Activated CD4-positive, alpha-beta T cell treated with anti-CD3 and anti-CD28 coated beads, Interleukin-2, amount 10 ng/mL, durations not matched to agents 24 days and 14 days (primary cell): ENCODE measurements around the gene NLK. TPM values are rescaled to one million over a fixed set of nuclear protein-coding genes. Genes with fewer than 3 reads are reported as not detected.
"Not testable (repeated sequence)": the region's sequence is repeated elsewhere in the genome, so short reads cannot be mapped to it uniquely, and the experiment has no call there.

ENCODE experiments used
- DNase-seq: peaks from one replicate; pipeline ENCODE4 v3.0.0; 2022
- H3K27ac Mint-ChIP-seq: one replicate; pipeline ENCODE4 v1.8.0; 2022; ENCODE audit warnings: mild to moderate bottlenecking, mixed read lengths
- H3K27me3 Mint-ChIP-seq: one replicate; pipeline ENCODE4 v1.8.0; 2022; ENCODE audit warnings: mixed read lengths
- H3K36me3 Mint-ChIP-seq: one replicate; pipeline ENCODE4 v1.8.0; 2022; ENCODE audit warnings: low read depth, mild to moderate bottlenecking, mixed read lengths
- H3K4me1 Mint-ChIP-seq: one replicate; pipeline ENCODE4 v1.8.0; 2021; ENCODE audit warnings: mixed read lengths
- H3K4me3 Mint-ChIP-seq: one replicate; pipeline ENCODE4 v1.8.0; 2022; ENCODE audit warnings: mild to moderate bottlenecking, moderate library complexity, mixed read lengths
- H3K9me3 Mint-ChIP-seq: one replicate; pipeline ENCODE4 v1.8.0; 2021; ENCODE audit warnings: mixed read lengths
- intact Hi-C: fragments of 100-400 bp; cut with micrococcal nuclease; formaldehyde crosslinking; loops from one replicate; pipeline ENCODE4 v1.15.1; 2023
- total RNA-seq: library from RNA; stranded (reverse); gene quantifications from 2 replicates; pipeline ENCODE4 v1.2.3, GENCODE V29; 2022

NLK gene
- total RNA-seq, 1 donor from 2014 or later, result 12.0 TPM

- no peak overlapping the region for H3K4me3 Mint-ChIP-seq
- H3K27ac Mint-ChIP-seq, result no peak overlapping the region
- no peak for DNase-seq
- peaks cover 18% of the 10 kb centered on the region for H3K4me1 Mint-ChIP-seq
- no peaks in the 10 kb centered on the region for H3K9me3 Mint-ChIP-seq
- intact Hi-C loops, result loop anchor here (5.0 to 10.0 kb wide), 2 partner anchors 96 to 123 kb away; no protein-coding TSS in a partner anchor
- peaks cover 27% of the 10 kb centered on the region for H3K36me3 Mint-ChIP-seq
- no peaks in the 10 kb centered on the region for H3K27me3 Mint-ChIP-seq
Measured at GRCh38 chr17:28170771-28171170, 128.3 kb downstream of the NLK start.

GRCh38 chr17:28173031-28173561 is 130.6 kb downstream of the NLK start:
- Mint-ChIP-seq H3K4me3 (no peak overlapping the region), H3K9me3 (no peaks in the 10 kb centered on the region), H3K36me3 (peaks cover 26% of the 10 kb centered on the region), H3K4me1 (peaks cover 18% of the 10 kb centered on the region), H3K27ac (no peak overlapping the region), H3K27me3 (no peaks in the 10 kb centered on the region)
- intact Hi-C loops, result loop anchor here (5.0 to 10.0 kb wide), 2 partner anchors 98 to 126 kb away; no protein-coding TSS in a partner anchor
- DNase-seq, result no peak

DNA sequence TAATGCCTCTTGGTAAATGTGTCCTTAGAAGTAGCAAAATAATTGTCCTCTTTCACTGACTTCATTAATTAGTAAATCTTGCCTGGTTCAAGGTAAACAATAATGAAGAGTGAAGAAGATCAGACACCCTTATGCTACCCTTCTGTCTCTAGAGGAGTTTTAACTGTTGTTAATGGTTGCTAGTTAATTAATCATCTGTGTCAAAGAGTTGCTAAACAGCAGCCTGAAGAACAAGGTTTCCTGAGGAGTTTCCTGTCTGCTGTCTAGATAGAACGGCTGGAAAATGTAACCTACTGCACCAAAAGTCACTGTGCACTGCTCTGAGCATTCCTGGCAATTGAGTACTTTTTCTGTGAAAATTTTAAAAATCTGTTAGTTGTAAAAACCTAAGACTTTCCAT is 131.3 kb downstream of the NLK start:
- no peak overlapping the region for H3K27ac Mint-ChIP-seq
- H3K4me3 Mint-ChIP-seq, result peak overlapping the region; percentile 23
- no peak for DNase-seq
- H3K27me3 Mint-ChIP-seq, result no peaks in the 10 kb centered on the region
- H3K36me3 Mint-ChIP-seq, result peaks cover 21% of the 10 kb centered on the region
- intact Hi-C loops, result loop anchor here (5.0 to 10.0 kb wide), 2 partner anchors 99 to 126 kb away; no protein-coding TSS in a partner anchor
- peaks cover 21% of the 10 kb centered on the region for H3K4me1 Mint-ChIP-seq
- no peaks in the 10 kb centered on the region for H3K9me3 Mint-ChIP-seq

DNA sequence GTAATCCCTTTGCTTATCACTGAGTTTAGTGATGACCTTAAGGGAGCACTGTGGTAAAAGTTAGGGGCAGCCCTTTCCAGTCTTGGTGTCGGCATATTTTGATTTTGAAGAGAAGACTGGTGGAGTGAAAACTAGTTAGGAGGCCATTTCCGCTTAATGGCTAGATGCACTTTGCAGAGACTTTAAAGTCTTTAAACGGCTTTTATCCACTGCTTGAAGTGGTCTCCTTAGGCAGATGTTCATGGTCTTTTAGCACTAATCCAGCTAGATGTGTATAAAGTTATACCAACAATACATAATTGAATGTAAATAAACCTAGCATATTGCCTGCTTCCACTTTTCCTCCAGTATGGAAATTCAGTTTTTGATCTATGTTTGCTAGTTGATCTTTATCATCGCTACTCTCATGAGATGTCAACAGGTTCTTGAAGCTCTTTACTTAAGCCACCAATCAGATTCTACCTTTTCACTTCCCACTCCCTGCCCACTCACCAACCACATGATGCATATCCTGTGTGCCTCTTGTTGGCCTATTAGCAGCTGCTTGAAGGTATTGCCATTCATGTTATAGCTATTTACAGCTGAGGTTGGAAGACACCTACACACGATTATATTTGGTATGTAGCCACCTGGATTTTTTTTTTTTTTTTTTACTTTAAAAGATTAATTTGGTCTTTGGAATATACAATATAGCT is 132.0 kb downstream of the NLK start:
- peak overlapping the region; percentile 36 for H3K4me3 Mint-ChIP-seq
- intact Hi-C loops, result loop anchor here (5.0 to 10.0 kb wide), 2 partner anchors 100 to 127 kb away; no protein-coding TSS in a partner anchor
- peaks cover 24% of the 10 kb centered on the region for H3K4me1 Mint-ChIP-seq
- no peaks in the 10 kb centered on the region for H3K27me3 Mint-ChIP-seq
- no peaks in the 10 kb centered on the region for H3K9me3 Mint-ChIP-seq
- DNase-seq, result peak; percentile 79
- H3K27ac Mint-ChIP-seq, result no peak overlapping the region
- H3K36me3 Mint-ChIP-seq, result peaks cover 17% of the 10 kb centered on the region

- H3K4me3 Mint-ChIP-seq, result no peak overlapping the region
- H3K27ac Mint-ChIP-seq, result no peak overlapping the region
- peaks cover 31% of the 10 kb centered on the region for H3K4me1 Mint-ChIP-seq
- DNase-seq, result no peak
- H3K36me3 Mint-ChIP-seq, result peaks cover 10% of the 10 kb centered on the region
- intact Hi-C loops, result loop anchor here (10.0 kb wide), 1 partner anchor 103 kb away; no protein-coding TSS in a partner anchor
- H3K9me3 Mint-ChIP-seq, result no peaks in the 10 kb centered on the region
- no peaks in the 10 kb centered on the region for H3K27me3 Mint-ChIP-seq
Measured at GRCh38 chr17:28177351-28177750, 134.9 kb downstream of the NLK start.

DNA sequence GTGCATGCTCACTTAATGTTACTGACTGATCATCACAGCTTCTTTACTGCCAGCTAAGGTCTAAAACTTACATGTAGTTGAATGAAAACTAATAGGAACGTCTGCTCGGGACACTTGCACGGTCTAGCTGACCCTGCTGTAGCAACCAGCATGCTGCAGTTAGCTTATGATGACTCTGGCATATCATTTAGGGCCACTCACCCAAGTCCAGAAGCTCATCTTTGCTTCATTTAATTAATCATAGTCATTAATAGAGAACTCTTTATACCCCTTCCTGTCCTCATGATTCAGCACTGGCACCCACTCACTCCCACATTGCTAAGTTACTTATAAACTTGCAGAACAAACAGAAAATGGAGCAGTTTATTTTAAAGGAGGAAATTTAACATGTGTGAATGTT is 136.3 kb downstream of the NLK start:
- Mint-ChIP-seq H3K4me1 (peaks cover 20% of the 10 kb centered on the region), H3K27ac (no peak overlapping the region), H3K27me3 (no peaks in the 10 kb centered on the region), H3K4me3 (no peak overlapping the region), H3K36me3 (peaks cover 3% of the 10 kb centered on the region), H3K9me3 (no peaks in the 10 kb centered on the region)
- intact Hi-C loops, result loop anchor here (10.0 kb wide), 1 partner anchor 104 kb away; no protein-coding TSS in a partner anchor
- no peak for DNase-seq

- H3K4me3 Mint-ChIP-seq, result no peak overlapping the region
- intact Hi-C loops, result no loop called here
Measured at GRCh38 chr17:28180449-28180848, 138.0 kb downstream of the NLK start.

DNA sequence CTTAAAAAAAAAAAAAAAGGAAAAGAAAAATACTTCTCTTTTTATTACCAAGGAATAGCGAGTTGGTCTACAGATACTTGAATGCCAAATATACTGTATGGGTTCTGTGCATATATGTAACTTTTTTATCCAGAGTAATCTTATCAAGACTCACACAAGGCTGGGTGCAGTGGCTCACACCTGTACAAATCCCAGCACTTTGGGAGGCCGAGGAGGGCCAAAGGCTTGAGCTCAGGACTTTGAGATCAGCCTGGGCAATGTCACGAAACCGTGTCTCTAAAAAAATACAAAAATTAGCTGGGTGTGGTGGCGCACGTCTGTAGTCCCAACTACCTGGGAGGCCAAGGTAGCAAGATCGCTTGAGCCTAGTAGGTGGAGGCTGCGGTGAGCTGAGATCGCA is 139.1 kb downstream of the NLK start:
- intact Hi-C loops, result no loop called here
- Mint-ChIP-seq H3K4me3 (no peak overlapping the region), H3K9me3 (peaks cover 9% of the 10 kb centered on the region), H3K27me3 (no peaks in the 10 kb centered on the region), H3K36me3 (peaks cover 17% of the 10 kb centered on the region), H3K27ac (no peak overlapping the region), H3K4me1 (peaks cover 12% of the 10 kb centered on the region)
- DNase-seq, result no peak

More at GRCh38 chr17:28180449-28180848, 138.0 kb downstream of the NLK start:
- no peaks in the 10 kb centered on the region for H3K9me3 Mint-ChIP-seq
- no peak overlapping the region for H3K27ac Mint-ChIP-seq
- DNase-seq, result no peak
- H3K27me3 Mint-ChIP-seq, result no peaks in the 10 kb centered on the region
- peaks cover 12% of the 10 kb centered on the region for H3K4me1 Mint-ChIP-seq
- peaks cover 5% of the 10 kb centered on the region for H3K36me3 Mint-ChIP-seq

DNA sequence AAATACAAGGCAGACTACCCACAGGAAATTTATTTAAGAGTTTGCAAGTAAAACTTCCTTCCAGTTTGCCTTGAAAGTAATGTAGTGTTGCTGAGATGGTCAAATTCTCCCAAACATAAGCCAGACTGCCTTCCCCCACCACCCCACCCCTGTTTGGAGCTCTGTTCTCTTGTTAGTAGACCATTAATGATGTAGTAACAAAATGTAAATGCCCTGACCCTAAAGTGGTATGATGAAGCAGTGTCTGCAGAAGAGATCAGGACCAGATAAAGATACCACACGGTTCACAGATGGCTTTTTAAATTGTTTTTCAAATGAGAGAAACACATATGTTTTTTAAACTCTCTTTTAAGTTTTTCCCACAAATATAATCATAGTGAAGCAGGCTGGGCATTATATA is 140.1 kb downstream of the NLK start:
- peaks cover 12% of the 10 kb centered on the region for H3K4me1 Mint-ChIP-seq
- peaks cover 9% of the 10 kb centered on the region for H3K9me3 Mint-ChIP-seq
- DNase-seq, result no peak
- H3K27ac Mint-ChIP-seq, result no peak overlapping the region
- peaks cover 21% of the 10 kb centered on the region for H3K36me3 Mint-ChIP-seq
- H3K27me3 Mint-ChIP-seq, result no peaks in the 10 kb centered on the region
- intact Hi-C loops, result no loop called here
- no peak overlapping the region for H3K4me3 Mint-ChIP-seq

DNA sequence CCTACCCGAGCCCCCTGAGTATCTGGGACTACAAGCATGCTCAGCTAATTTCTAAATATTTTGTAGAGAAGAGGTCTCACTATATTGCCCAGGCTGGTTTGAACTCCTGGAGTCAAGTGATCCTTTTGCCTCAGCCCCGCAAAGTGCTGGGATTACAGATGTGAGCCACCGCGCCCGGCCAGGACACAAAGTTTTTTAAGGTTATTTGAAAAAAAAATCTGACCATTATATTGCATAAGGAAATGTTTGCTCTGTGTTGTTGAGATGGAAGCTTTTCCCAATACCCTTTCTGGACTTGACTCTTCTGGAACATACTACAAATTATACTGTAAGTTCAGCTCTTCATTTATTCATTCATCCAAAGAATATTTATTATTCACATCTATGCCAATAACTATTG is 143.2 kb downstream of the NLK start:
- Mint-ChIP-seq H3K9me3 (peaks cover 9% of the 10 kb centered on the region), H3K4me1 (no peaks in the 10 kb centered on the region), H3K27ac (no peak overlapping the region), H3K36me3 (peaks cover 21% of the 10 kb centered on the region), H3K27me3 (no peaks in the 10 kb centered on the region), H3K4me3 (no peak overlapping the region)
- no peak for DNase-seq
- intact Hi-C loops, result no loop called here

DNA sequence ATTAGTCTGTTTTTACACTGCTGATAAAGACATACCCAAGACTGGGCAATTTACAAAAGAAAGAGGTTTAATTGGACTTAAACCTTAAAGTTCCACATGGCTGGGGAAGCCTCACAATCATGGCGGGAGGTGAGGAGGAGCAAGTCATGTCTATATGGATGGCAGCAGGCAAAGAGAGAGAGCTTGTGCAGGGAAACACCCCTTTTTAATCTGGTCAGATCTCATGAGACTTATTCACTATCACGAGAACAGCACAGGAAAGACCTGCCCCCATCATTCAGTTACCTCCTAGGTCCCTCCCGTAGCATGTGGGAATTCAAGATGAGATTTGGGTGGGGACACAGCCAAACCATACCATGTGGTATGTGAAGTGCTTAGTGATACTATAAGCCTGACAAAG is 144.0 kb downstream of the NLK start:
- H3K36me3 Mint-ChIP-seq, result peaks cover 21% of the 10 kb centered on the region
- DNase-seq, H3K27me3 Mint-ChIP-seq, H3K4me1 Mint-ChIP-seq, H3K27ac Mint-ChIP-seq, intact Hi-C loops, H3K4me3 Mint-ChIP-seq, H3K9me3 Mint-ChIP-seq: not testable (repeated sequence)

DNA sequence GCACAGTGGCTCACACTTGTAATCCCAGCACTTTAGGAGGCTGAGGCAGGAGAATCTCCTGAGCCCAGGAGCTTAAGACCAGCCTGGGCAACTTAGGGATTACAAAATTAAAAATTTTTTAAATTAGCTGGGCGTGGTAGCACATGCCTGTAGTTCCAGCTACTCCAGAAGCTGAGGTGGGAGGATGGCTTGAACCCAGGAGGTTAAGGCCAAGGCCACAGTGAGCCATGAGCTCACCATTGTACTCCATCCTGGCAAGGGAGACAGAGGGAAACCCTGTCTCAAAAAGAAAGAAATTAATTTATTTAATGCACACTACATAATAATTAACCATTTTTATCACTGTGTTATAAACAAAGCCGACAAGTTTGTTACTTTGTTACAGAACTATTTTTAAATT is 145.5 kb downstream of the NLK start:
- Mint-ChIP-seq H3K27me3 (no peaks in the 10 kb centered on the region), H3K27ac (no peak overlapping the region), H3K4me1 (no peaks in the 10 kb centered on the region), H3K9me3 (peaks cover 9% of the 10 kb centered on the region), H3K4me3 (no peak overlapping the region), H3K36me3 (peaks cover 21% of the 10 kb centered on the region)
- intact Hi-C loops, result no loop called here
- DNase-seq, result no peak

- Mint-ChIP-seq H3K4me3 (no peak overlapping the region), H3K27ac (no peak overlapping the region), H3K27me3 (no peaks in the 10 kb centered on the region), H3K36me3 (peaks cover 20% of the 10 kb centered on the region), H3K9me3 (peaks cover 9% of the 10 kb centered on the region), H3K4me1 (no peaks in the 10 kb centered on the region)
- intact Hi-C loops, result no loop called here
- no peak for DNase-seq
Measured at GRCh38 chr17:28188841-28189263, 146.4 kb downstream of the NLK start.

GRCh38 chr17:28189667-28190066 is 147.2 kb downstream of the NLK start:
- Mint-ChIP-seq H3K27ac (no peak overlapping the region), H3K4me1 (no peaks in the 10 kb centered on the region), H3K27me3 (no peaks in the 10 kb centered on the region), H3K9me3 (peaks cover 9% of the 10 kb centered on the region), H3K4me3 (no peak overlapping the region), H3K36me3 (peaks cover 17% of the 10 kb centered on the region)
- intact Hi-C loops, result no loop called here
- no peak for DNase-seq
